Panc1 (cell line): Measurements from ENCODE around the gene FAM199X. TPM values are rescaled to one million over a fixed set of nuclear protein-coding genes. Genes with fewer than 3 reads are reported as not detected.

Experiments used
- ATAC-seq: fragments of 200-7000 bp; cut with Tn5 transposase; 2 replicates; pipeline ENCODE4 v1.9.1; 2020; ENCODE audit warnings: mild to moderate bottlenecking, moderate library complexity
- BruUV-seq: library from RNA; stranded (reverse); fragments of 400-500 nt; replicated peaks from 2 replicates; lab custom pipeline; 2021; lab: Mats Ljungman, UMichigan
- CTCF ChIA-PET: fragments of 300-600 bp; sonication (Branson Sonifier 250); formaldehyde crosslinking; loops from one replicate; lab custom pipeline; 2022; ENCODE audit warnings: antibody characterized with exemption; lab: Charles Lee
- POLR2A ChIA-PET: fragments of 300-600 bp; sonication (Branson Sonifier 250); formaldehyde crosslinking; loops from one replicate; lab custom pipeline; 2022; ENCODE audit warnings: antibody characterized with exemption; lab: Charles Lee
- DNase-seq: peaks from one replicate; pipeline ENCODE4 v3.0.0-alpha.2; 2010; ENCODE audit warnings: low read depth, low spot score
- H3K27ac ChIP-seq: 2 replicates; pipeline ENCODE4 v1.5.1; 2011; ENCODE audit warnings: mild to moderate bottlenecking, low read length, inconsistent platforms
- H3K27me3 ChIP-seq: fragments of 200-500 bp; sonication (Bioruptor generic); 2 replicates; pipeline ENCODE4 v1.6.0; 2014; ENCODE audit warnings: low read length, inconsistent platforms; ENCODE audit not compliant: control insufficient read depth, insufficient read depth
- H3K36me3 ChIP-seq: fragments of 200-500 bp; sonication (Bioruptor generic); 2 replicates; pipeline ENCODE4 v1.5.1; 2014; ENCODE audit warnings: inconsistent platforms, mild to moderate bottlenecking, low read length, moderate library complexity; ENCODE audit not compliant: control insufficient read depth, insufficient read depth
- H3K4me1 ChIP-seq: 2 replicates; pipeline ENCODE4 v1.5.1; 2011; ENCODE audit warnings: inconsistent platforms, mild to moderate bottlenecking, low read length, moderate library complexity; ENCODE audit not compliant: control insufficient read depth, insufficient read depth
- H3K4me3 ChIP-seq, 2 experiments: 2 replicates each; pipeline ENCODE4 v1.5.1; 2011 to 2012; ENCODE audit warnings: low read depth in 2 of 2, low read length in 2 of 2, mild to moderate bottlenecking in 2 of 2, inconsistent platforms in 1 of 2, moderate library complexity in 1 of 2
- H3K9me3 ChIP-seq: fragments of 200-500 bp; sonication (Bioruptor generic); 2 replicates; pipeline ENCODE4 v1.5.1; 2014; ENCODE audit warnings: low read depth, mild to moderate bottlenecking, inconsistent platforms, low read length, moderate library complexity; ENCODE audit not compliant: control insufficient read depth, insufficient read depth
- POLR2AphosphoS5 ChIP-seq: IDR thresholded peaks from 2 replicates; pipeline ENCODE4 v1.6.1; 2012; ENCODE audit warnings: mild to moderate bottlenecking, low read depth, low read length, moderate library complexity
- SIN3A ChIP-seq: IDR thresholded peaks from 2 replicates; pipeline ENCODE4 v1.6.1; 2012; ENCODE audit warnings: low read depth, mild to moderate bottlenecking, low read length, moderate library complexity, borderline replicate concordance; ENCODE audit not compliant: insufficient read depth
- TCF7L2 ChIP-seq: IDR thresholded peaks from 2 replicates; pipeline ENCODE4 v1.6.1; 2011; ENCODE audit warnings: mild to moderate bottlenecking, low read depth, low read length, inconsistent platforms
- in situ Hi-C: cut with HindIII; loops from 2 replicates; pipeline ENCODE4 v1.10.0; 2016; ENCODE audit warnings: low sequenced_read_pairs, low pct_unique_long_range_greater_than_20kb
- intact Hi-C: fragments of 100-400 bp; cut with micrococcal nuclease; formaldehyde crosslinking; loops from one replicate; pipeline ENCODE4 v1.10.0; 2022; ENCODE audit not compliant: unreplicated experiment
- total RNA-seq: library from RNA; stranded (reverse); gene quantifications from one replicate; pipeline ENCODE4 v1.2.1, GENCODE V29; 2021; ENCODE audit not compliant: unreplicated experiment
- TF ChIP-seq, protein P1 (sequence below): fragments of 450-650 bp; IDR thresholded peaks from 2 replicates; pipeline ENCODE4 v1.5.1; 2017; ENCODE audit warnings: mild to moderate bottlenecking
- TF ChIP-seq, protein P2 (sequence below), 2 experiments: IDR thresholded peaks; 2 replicates each; pipeline ENCODE4 v1.6.1; 2011 to 2012; ENCODE audit warnings: low read depth in 2 of 2, control low read depth in 1 of 2, low read length in 1 of 2, mild to moderate bottlenecking in 1 of 2, moderate library complexity in 1 of 2; ENCODE audit not compliant: insufficient read depth in 1 of 2

Gene FAM199X
- total RNA-seq, 1 experiment from 2014 or later = 56.8 TPM

DNA sequence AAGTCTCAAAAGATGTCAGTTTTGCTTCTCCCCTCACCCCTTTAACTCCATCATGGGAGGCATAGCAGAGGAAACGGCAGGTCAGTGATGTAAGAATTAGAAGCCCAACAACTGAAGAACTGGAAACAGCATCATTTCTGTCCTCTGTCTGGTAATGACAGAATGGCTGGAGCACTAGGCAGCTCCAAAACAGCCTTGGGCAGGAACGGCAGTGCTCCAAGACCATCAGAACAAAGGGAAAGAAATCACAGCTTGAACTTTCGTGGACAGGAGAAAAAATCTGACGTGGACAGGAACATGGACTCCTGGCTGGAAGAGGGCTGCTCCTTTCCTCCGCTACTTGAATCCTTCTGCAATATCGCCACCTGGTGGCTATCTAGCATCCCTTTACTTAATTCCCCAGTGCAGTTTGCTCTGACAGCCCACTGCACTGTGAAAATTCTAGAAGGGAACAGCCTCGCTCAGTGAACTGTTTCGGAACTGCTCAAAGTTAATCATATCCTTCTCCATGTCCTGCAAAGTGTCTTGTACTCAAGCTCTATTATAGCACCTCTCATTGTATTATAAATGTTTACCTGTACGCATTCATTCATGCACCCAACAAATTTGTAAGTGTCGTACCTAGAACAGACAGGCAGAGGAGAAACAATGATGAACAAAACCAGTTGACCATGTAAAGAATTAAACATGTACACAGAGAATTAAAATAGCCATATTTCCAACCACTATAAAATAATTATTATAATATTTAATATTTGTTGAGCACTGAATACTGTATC, 29.8 kb upstream of the FAM199X start:
- TF ChIP-seq, protein P1, sequence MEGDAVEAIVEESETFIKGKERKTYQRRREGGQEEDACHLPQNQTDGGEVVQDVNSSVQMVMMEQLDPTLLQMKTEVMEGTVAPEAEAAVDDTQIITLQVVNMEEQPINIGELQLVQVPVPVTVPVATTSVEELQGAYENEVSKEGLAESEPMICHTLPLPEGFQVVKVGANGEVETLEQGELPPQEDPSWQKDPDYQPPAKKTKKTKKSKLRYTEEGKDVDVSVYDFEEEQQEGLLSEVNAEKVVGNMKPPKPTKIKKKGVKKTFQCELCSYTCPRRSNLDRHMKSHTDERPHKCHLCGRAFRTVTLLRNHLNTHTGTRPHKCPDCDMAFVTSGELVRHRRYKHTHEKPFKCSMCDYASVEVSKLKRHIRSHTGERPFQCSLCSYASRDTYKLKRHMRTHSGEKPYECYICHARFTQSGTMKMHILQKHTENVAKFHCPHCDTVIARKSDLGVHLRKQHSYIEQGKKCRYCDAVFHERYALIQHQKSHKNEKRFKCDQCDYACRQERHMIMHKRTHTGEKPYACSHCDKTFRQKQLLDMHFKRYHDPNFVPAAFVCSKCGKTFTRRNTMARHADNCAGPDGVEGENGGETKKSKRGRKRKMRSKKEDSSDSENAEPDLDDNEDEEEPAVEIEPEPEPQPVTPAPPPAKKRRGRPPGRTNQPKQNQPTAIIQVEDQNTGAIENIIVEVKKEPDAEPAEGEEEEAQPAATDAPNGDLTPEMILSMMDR = peak; percentile 82
- no peak for TF ChIP-seq TCF7L2
- DNase-seq (peak; percentile 70), ATAC-seq (peak; percentile 99)
- no peaks in the 10 kb centered on the region for H3K9me3 ChIP-seq
- peak overlapping the region; percentile 18 to 32; a peak in 3 of 4 replicates for H3K4me3 ChIP-seq
- in situ Hi-C loops (no loop called here), intact Hi-C loops (loop anchor here (1.0 to 10.0 kb wide), 2 partner anchors 38 to 292 kb away; no protein-coding TSS in a partner anchor)
- no peaks in the 10 kb centered on the region for H3K36me3 ChIP-seq
- H3K27me3 ChIP-seq = no peaks in the 10 kb centered on the region
- POLR2A ChIA-PET = no interaction called here
- no peak overlapping the region for H3K27ac ChIP-seq
- peaks cover 4% of the 10 kb centered on the region for H3K4me1 ChIP-seq
- no TSS peak for BruUV-seq
- CTCF ChIA-PET = interaction anchor here (0.6 kb wide), 2 partner anchors 1277 to 1478 kb away, joined by 3 to 5 read pairs; no protein-coding TSS in a partner anchor

GRCh38 chrX:104137496-104137895, 28.8 kb upstream of the FAM199X start:
- DNase-seq (no peak), ATAC-seq (no peak)
- BruUV-seq = no TSS peak
- Histone ChIP-seq H3K9me3 (no peaks in the 10 kb centered on the region), H3K36me3 (no peaks in the 10 kb centered on the region), H3K4me3 (no peak overlapping the region), H3K27me3 (no peaks in the 10 kb centered on the region), H3K27ac (no peak overlapping the region), H3K4me1 (peaks cover 4% of the 10 kb centered on the region)
- ChIA-PET CTCF (no interaction called here), POLR2A (no interaction called here)
- TF ChIP-seq, protein P2, sequence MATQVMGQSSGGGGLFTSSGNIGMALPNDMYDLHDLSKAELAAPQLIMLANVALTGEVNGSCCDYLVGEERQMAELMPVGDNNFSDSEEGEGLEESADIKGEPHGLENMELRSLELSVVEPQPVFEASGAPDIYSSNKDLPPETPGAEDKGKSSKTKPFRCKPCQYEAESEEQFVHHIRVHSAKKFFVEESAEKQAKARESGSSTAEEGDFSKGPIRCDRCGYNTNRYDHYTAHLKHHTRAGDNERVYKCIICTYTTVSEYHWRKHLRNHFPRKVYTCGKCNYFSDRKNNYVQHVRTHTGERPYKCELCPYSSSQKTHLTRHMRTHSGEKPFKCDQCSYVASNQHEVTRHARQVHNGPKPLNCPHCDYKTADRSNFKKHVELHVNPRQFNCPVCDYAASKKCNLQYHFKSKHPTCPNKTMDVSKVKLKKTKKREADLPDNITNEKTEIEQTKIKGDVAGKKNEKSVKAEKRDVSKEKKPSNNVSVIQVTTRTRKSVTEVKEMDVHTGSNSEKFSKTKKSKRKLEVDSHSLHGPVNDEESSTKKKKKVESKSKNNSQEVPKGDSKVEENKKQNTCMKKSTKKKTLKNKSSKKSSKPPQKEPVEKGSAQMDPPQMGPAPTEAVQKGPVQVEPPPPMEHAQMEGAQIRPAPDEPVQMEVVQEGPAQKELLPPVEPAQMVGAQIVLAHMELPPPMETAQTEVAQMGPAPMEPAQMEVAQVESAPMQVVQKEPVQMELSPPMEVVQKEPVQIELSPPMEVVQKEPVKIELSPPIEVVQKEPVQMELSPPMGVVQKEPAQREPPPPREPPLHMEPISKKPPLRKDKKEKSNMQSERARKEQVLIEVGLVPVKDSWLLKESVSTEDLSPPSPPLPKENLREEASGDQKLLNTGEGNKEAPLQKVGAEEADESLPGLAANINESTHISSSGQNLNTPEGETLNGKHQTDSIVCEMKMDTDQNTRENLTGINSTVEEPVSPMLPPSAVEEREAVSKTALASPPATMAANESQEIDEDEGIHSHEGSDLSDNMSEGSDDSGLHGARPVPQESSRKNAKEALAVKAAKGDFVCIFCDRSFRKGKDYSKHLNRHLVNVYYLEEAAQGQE (IDR thresholded peaks at IDR 0.05; ENCODE audit: insufficient read depth in 1 of 2, low read depth in 2 of 2, low read length in 1 of 2) = no peak
- TF ChIP-seq POLR2AphosphoS5 (no peak), SIN3A (no peak), TCF7L2 (no peak)
- TF ChIP-seq, protein P1 = no peak
- intact Hi-C loops (loop anchor here (10.0 kb wide), 1 partner anchor 293 kb away; no protein-coding TSS in a partner anchor), in situ Hi-C loops (no loop called here)
